H1 (cell line): ENCODE data around the gene CALCR. TPM values are rescaled to one million over a fixed set of nuclear protein-coding genes. Genes with fewer than 3 reads are reported as not detected.

Source experiments
- polyA plus RNA-seq, 7 experiments: library from polyadenylated mRNA; depleted of rRNA in 3 of 7; stranded (reverse) in 5 of 7; unstranded in 2 of 7; fragments of >200 nt in 5 of 7; fragments of 200-250 nt in 2 of 7; gene quantifications; 1 replicate in 5 of 7; 2 replicates in 1 of 7; 4 replicates in 1 of 7; pipeline versions ENCODE4 v1.2.1 to v1.2.3, GENCODE V29; 2011 to 2013; ENCODE audit warnings: missing spikeins in 2 of 7, mixed read lengths in 2 of 7
- total RNA-seq: library from RNA; stranded (reverse); fragmentation: NEBNext Ultra II Directional; extraction: Animal tissue kit (Norgen Biotek cat#: 25700); gene quantifications from 2 replicates; pipeline ENCODE4 v1.2.1, GENCODE V29; 2021
- TF ChIP-seq, protein P1 (sequence below), 3 experiments: IDR thresholded peaks; 1 replicate in 2 of 3; 2 replicates in 1 of 3; pipeline versions ENCODE4 v1.5.1 to v1.6.1; 2011; ENCODE audit warnings: low read length in 3 of 3, mild to moderate bottlenecking in 3 of 3, inconsistent platforms in 2 of 3, low read depth in 1 of 3, moderate library complexity in 1 of 3; ENCODE audit not compliant: insufficient read depth in 1 of 3; ENCODE audit errors: control extremely low read depth in 1 of 3

The CALCR gene
- total and polyA plus RNA-seq, 2 of the 8 experiments (the other 6 are each of a cell fraction or from before 2014, with no cell fraction given): 1.0 to 3.6 TPM

- TF ChIP-seq, protein P1, sequence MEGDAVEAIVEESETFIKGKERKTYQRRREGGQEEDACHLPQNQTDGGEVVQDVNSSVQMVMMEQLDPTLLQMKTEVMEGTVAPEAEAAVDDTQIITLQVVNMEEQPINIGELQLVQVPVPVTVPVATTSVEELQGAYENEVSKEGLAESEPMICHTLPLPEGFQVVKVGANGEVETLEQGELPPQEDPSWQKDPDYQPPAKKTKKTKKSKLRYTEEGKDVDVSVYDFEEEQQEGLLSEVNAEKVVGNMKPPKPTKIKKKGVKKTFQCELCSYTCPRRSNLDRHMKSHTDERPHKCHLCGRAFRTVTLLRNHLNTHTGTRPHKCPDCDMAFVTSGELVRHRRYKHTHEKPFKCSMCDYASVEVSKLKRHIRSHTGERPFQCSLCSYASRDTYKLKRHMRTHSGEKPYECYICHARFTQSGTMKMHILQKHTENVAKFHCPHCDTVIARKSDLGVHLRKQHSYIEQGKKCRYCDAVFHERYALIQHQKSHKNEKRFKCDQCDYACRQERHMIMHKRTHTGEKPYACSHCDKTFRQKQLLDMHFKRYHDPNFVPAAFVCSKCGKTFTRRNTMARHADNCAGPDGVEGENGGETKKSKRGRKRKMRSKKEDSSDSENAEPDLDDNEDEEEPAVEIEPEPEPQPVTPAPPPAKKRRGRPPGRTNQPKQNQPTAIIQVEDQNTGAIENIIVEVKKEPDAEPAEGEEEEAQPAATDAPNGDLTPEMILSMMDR (IDR thresholded peaks at IDR 0.05; ENCODE audit: control extremely low read depth in 1 of 3, insufficient read depth in 1 of 3, low read depth in 1 of 3, low read length in 3 of 3): peak in 2 of 3 experiments; percentile 45 to 48; a peak in 2 of 4 replicates
These were observed 113.2 kb downstream of the CALCR start (continued) for GRCh38 chr7:93461350-93461749.
